GM18505 (cell line): ENCODE measurements around the gene C16orf86.

ENCODE experiments used
- ATAC-seq: cut with Tn5 transposase; IDR thresholded peaks from one replicate; pipeline ENCODE4 v1.9.1; 2021; ENCODE audit not compliant: unreplicated experiment
- POLR2A ChIP-seq: IDR thresholded peaks from 4 replicates; pipeline ENCODE4 v1.6.1; 2011; ENCODE audit warnings: borderline replicate concordance; ENCODE audit not compliant: insufficient read depth, insufficient read length; ENCODE audit errors: extremely low read depth

C16orf86 gene

GRCh38 chr16:67665598-67665997, 1.0 kb upstream of the C16orf86 start:
- no peak for ATAC-seq
- no peak for TF ChIP-seq POLR2A

DNA sequence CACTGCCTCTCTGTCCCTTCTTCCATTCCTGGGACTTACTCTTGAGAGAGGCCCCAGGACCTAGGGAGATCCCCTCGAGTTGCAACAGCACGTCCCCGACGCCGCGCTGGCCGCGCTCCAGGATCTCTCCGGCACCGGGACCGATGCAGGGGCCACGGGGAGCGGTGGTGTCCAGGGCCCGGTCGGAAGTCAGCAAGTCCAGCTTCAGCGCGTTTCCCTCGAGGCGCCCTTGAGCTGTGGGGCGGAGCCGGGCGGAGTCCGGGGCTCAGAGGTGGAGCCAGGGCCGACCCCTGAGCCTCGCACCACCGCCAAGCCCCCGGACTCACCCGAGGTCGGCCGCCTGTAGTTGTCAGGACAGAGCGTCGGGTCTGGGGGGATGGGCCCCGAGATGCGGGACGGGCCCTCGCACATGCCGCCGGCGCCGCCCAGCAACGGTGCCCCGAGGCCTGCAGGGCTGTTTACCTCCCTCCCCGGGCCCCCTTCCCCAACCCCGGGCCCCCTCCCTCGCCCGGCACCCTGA, 522 bp upstream of the C16orf86 start:
- ATAC-seq: no peak
- no peak for TF ChIP-seq POLR2A

DNA sequence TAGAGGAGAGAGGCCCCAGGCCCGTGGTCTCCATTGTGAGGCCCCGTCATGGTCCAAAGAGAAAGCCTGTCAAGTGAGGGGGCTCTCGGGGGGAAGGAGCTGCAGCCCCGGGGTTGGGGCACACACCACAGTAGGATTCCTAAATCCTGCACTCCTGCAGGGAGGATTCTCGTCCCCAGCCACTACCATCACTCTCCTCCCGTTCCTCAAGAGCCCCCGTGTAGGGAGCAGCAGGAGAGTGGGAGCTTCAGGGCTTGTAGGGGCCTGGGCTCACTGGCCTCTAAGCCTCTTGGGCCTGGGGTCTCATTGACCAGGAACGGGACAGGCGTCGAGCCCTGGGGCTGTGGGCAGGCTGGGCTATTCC, 821 bp downstream of the C16orf86 start:
- no peak for ATAC-seq
- no peak for TF ChIP-seq POLR2A

GRCh38 chr16:67667817-67668494, 1.3 kb downstream of the C16orf86 start:
- peak; percentile 42 for TF ChIP-seq POLR2A
- peak; percentile 63 for ATAC-seq

GRCh38 chr16:67668495-67669157, 2.0 kb downstream of the C16orf86 start:
- ATAC-seq: no peak

DNA sequence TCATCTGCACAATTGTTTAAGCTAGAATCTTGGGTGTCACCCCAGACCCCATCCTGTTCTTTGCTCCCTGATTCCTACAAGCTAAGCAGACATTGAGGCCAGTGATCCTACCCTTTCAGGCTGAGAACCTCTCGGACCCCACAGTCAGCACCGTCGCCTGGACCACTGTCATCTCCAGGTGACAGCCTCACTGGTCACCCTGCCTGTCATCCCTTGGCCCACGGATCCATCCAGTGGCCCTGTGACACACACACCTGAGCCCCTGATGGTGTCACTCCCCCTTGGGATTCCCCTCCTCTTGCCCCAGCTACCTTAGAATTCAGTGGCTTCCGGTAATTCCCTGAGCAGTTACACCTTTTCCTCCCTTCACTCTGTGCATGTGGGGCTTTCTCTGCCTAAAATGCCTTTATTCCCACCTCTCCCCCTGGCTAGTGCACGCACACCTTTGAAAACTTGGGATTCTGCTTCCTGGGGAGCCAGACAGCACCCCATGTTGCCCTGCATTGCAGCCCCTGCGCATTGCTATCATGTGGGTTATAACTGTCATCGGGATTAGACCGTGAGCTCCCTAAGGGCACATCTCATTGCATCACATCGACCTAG, 3.0 kb downstream of the C16orf86 start:
- ATAC-seq: no peak
- no peak for TF ChIP-seq POLR2A

More at GRCh38 chr16:67668495-67669157, 2.0 kb downstream of the C16orf86 start:
- no peak for TF ChIP-seq POLR2A

GRCh38 chr16:67672306-67672705, 5.7 kb downstream of the C16orf86 start:
- no peak for ATAC-seq
- TF ChIP-seq POLR2A: no peak

DNA sequence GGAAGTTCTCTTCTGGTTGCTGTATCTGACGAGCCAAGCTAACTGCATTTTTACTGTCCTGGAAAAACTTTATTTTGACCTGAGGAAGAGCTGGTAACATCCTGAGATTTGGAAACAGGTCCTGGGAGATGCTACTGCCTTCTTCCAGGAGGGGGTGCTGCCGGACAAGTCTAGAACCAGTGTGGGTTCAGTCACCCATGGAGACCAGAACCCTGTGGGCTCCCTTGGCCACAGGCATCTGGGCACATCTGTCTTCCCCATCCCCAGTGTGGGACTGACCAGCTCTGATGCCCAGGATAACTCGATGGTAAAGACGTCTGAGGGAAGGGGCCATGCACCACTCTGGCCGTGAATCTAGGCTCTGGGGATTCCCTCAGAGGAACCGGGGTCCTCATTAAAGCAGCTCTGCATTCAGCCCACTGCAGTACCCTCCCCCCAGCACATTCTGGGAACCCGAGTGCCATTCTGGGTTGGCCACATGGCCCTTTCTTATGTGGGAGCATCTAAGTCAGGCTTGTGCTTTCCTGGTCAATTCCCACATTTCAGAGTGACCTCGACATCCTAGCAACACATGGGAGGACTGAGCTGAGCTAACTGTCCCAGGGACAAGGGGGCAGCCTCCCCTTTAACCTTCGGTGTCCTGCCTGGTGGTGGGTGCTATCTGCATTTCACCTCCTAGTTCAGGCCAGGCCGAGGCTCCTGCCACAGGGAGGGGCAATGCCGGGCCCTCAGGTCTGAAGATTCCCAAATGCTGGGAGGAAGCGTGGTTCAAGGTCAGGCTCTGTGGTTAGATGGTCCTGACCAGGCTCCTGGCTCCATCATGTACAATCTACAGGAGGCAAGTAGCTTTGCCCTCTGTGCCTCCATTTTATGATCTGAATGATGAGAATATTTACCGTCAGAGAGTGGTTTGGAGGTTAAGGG, 6.4 kb downstream of the C16orf86 start:
- TF ChIP-seq POLR2A: no peak
- no peak for ATAC-seq

- ATAC-seq: no peak
- TF ChIP-seq POLR2A: no peak
These were observed 7.3 kb downstream of the C16orf86 start for GRCh38 chr16:67673712-67674580.

GRCh38 chr16:67674851-67675578, 8.4 kb downstream of the C16orf86 start:
- ATAC-seq: no peak

GRCh38 chr16:67675579-67675935, 8.9 kb downstream of the C16orf86 start:
- no peak for ATAC-seq
- TF ChIP-seq POLR2A: no peak

More at GRCh38 chr16:67674851-67675578, 8.4 kb downstream of the C16orf86 start:
- TF ChIP-seq POLR2A: no peak
